ENCODE data around the gene ATP6V1A. TPM values are rescaled to one million over a fixed set of nuclear protein-coding genes. Genes with fewer than 3 reads are reported as not detected.

ATP6V1A gene
- total and polyA plus RNA-seq, 7 donors: 15.0 to 34.6 (median 22.2) TPM

- no peak for DNase-seq
- intact Hi-C loops (cut with DNase I): no loop called here
- Histone ChIP-seq H3K4me3 (no peak overlapping the region), H3K27me3 (no peaks in the 10 kb centered on the region), H3K4me1 (no peaks in the 10 kb centered on the region), H3K27ac (no peak overlapping the region), H3K9me3 (no peaks in the 10 kb centered on the region), H3K36me3 (no peaks in the 10 kb centered on the region)
- 24 to 50% methylated on average over 3 of the region's 3 CpGs for WGBS, 2 donors
- TF ChIP-seq POLR2AphosphoS5 (IDR thresholded peaks at IDR 0.05) (no peak), EP300 (IDR thresholded peaks at IDR 0.05) (no peak)
Measured at GRCh38 chr3:113712129-113712528, 34.7 kb upstream of the ATP6V1A start.

GRCh38 chr3:113714702-113715101 is 32.1 kb upstream of the ATP6V1A start:
- DNase-seq: no peak
- peaks cover 0 to 16% (median 0%) of the 10 kb centered on the region in 4 donors for H3K36me3 ChIP-seq
- intact Hi-C loops (cut with DNase I): no loop called here
- H3K27me3 ChIP-seq: no peaks in the 10 kb centered on the region
- H3K27ac ChIP-seq: no peak overlapping the region
- no peaks in the 10 kb centered on the region for H3K4me1 ChIP-seq
- no peaks in the 10 kb centered on the region for H3K9me3 ChIP-seq
- 68 to 80% methylated on average over 1 of the region's 1 CpG for WGBS, 2 donors
- no peak overlapping the region for H3K4me3 ChIP-seq
- TF ChIP-seq CTCF (IDR thresholded peaks at IDR 0.05): no peak
- no peak for TF ChIP-seq POLR2AphosphoS5 (IDR thresholded peaks at IDR 0.05)
- TF ChIP-seq EP300 (IDR thresholded peaks at IDR 0.05): no peak
- no peak for TF ChIP-seq POLR2A (IDR thresholded peaks at IDR 0.05)

GRCh38 chr3:113717308-113717707 is 29.5 kb upstream of the ATP6V1A start:
- Histone ChIP-seq H3K27ac (no peak overlapping the region), H3K9me3 (no peaks in the 10 kb centered on the region), H3K4me1 (no peaks in the 10 kb centered on the region), H3K27me3 (no peaks in the 10 kb centered on the region), H3K4me3 (no peak overlapping the region), H3K36me3 (peaks cover 0 to 42% (median 15%) of the 10 kb centered on the region in 4 donors)
- DNase-seq: no peak
- intact Hi-C loops (cut with DNase I): no loop called here
- 93 to 97% methylated on average over 3 of the region's 3 CpGs for WGBS, 2 donors
- TF ChIP-seq CTCF (IDR thresholded peaks at IDR 0.05): no peak
- TF ChIP-seq POLR2A (IDR thresholded peaks at IDR 0.05): no peak
- no peak for TF ChIP-seq EP300 (IDR thresholded peaks at IDR 0.05)
- TF ChIP-seq POLR2AphosphoS5 (IDR thresholded peaks at IDR 0.05): no peak

GRCh38 chr3:113717818-113718217 is 29.0 kb upstream of the ATP6V1A start:
- WGBS, 2 donors: 72 to 89% methylated on average over 3 of the region's 3 CpGs
- Histone ChIP-seq H3K9me3 (no peaks in the 10 kb centered on the region), H3K27me3 (no peaks in the 10 kb centered on the region), H3K36me3 (peaks cover 0 to 48% (median 15%) of the 10 kb centered on the region in 4 donors), H3K27ac (no peak overlapping the region), H3K4me1 (no peaks in the 10 kb centered on the region), H3K4me3 (no peak overlapping the region)
- TF ChIP-seq POLR2AphosphoS5 (IDR thresholded peaks at IDR 0.05) (no peak), CTCF (IDR thresholded peaks at IDR 0.05) (no peak), EP300 (IDR thresholded peaks at IDR 0.05) (no peak)
- no peak for DNase-seq
- intact Hi-C loops (cut with DNase I): no loop called here

- no peaks in the 10 kb centered on the region for H3K27me3 ChIP-seq
- WGBS, 2 donors: 94 to 100% methylated on average over 1 of the region's 1 CpG
- no peaks in the 10 kb centered on the region for H3K9me3 ChIP-seq
- intact Hi-C loops (cut with DNase I): no loop called here
- H3K4me3 ChIP-seq: no peak overlapping the region
- no peak for DNase-seq
- H3K36me3 ChIP-seq: peaks cover 0 to 53% (median 15%) of the 10 kb centered on the region in 4 donors
- no peaks in the 10 kb centered on the region for H3K4me1 ChIP-seq
- TF ChIP-seq EP300 (IDR thresholded peaks at IDR 0.05) (no peak), POLR2AphosphoS5 (IDR thresholded peaks at IDR 0.05) (no peak), CTCF (IDR thresholded peaks at IDR 0.05) (no peak), POLR2A (IDR thresholded peaks at IDR 0.05) (no peak)
- no peak overlapping the region for H3K27ac ChIP-seq
Measured at GRCh38 chr3:113719294-113719693, 27.5 kb upstream of the ATP6V1A start.
